HepG2 (cell line): Measurements from ENCODE around the gene PTGER3. TPM values are rescaled to one million over a fixed set of nuclear protein-coding genes. Genes with fewer than 3 reads are reported as not detected.

Source experiments
- ATAC-seq: fragments of 200-7000 bp; cut with Tn5 transposase; 3 replicates; pipeline ENCODE4 v1.9.1; 2020; ENCODE audit warnings: mild to moderate bottlenecking, moderate library complexity
- BruUV-seq: library from RNA; stranded (reverse); fragments of 400-500 nt; replicated peaks from 2 replicates; lab custom pipeline; 2021; lab: Mats Ljungman, UMichigan
- CTCF ChIA-PET: fragments of 300-600 bp; formaldehyde crosslinking; extraction: SDS; loops from one replicate; lab custom pipeline; 2021; ENCODE audit warnings: low total read pairs, inconsistent platforms, low intra/inter-chr PET ratio; lab: Yijun Ruan, JAX
- POLR2A ChIA-PET: fragments of 350-600 bp; sonication (Branson Sonifier 250); formaldehyde crosslinking; loops from one replicate; lab custom pipeline; 2020; ENCODE audit warnings: antibody characterized with exemption, inconsistent platforms; lab: Yijun Ruan, JAX
- DNase-seq: peaks from one replicate; pipeline ENCODE4 v3.0.0-alpha.2; 2015; ENCODE audit warnings: low spot score
- FAIRE-seq: peaks from 3 replicates; lab custom pipeline; 2011; peaks lifted over from hg19 to GRCh38; lab: Jason Lieb, UNC
- H2AFZ ChIP-seq: one replicate; pipeline ENCODE4 v1.6.1; 2011; ENCODE audit warnings: low read length, inconsistent platforms
- H3K27ac ChIP-seq: fragments of 300-600 bp; 3 replicates; pipeline ENCODE4 v1.8.0; 2011; ENCODE audit warnings: mixed run types, mild to moderate bottlenecking, mixed read lengths, low read length, inconsistent platforms; ENCODE audit not compliant: insufficient read depth; ENCODE audit errors: extremely low read length
- H3K27me3 ChIP-seq, 2 experiments: fragments of 200-600 bp in 1 of 2; 2 replicates in 1 of 2; 3 replicates in 1 of 2; pipeline versions ENCODE4 v1.6.0 to v1.8.0; 2011; ENCODE audit warnings: low read length in 2 of 2, mild to moderate bottlenecking in 2 of 2, moderate library complexity in 2 of 2, inconsistent platforms in 1 of 2; ENCODE audit not compliant: insufficient read depth in 2 of 2, control insufficient read depth in 1 of 2
- H3K36me3 ChIP-seq, 2 experiments: fragments of 200-600 bp in 1 of 2; replicated peaks in 1 of 2; 2 replicates in 1 of 2; 3 replicates in 1 of 2; pipeline versions ENCODE4 v1.5.1 to v1.8.0; 2011; ENCODE audit warnings: low read length in 2 of 2, inconsistent platforms in 1 of 2; ENCODE audit not compliant: insufficient read depth in 2 of 2, control insufficient read depth in 1 of 2
- H3K4me1 ChIP-seq: 2 replicates; pipeline ENCODE4 v1.5.1; 2012; ENCODE audit warnings: low read length, inconsistent platforms; ENCODE audit not compliant: insufficient read depth
- H3K4me2 ChIP-seq: 2 replicates; pipeline ENCODE4 v1.6.0; 2011; ENCODE audit warnings: low read depth, low read length, inconsistent platforms
- H3K4me3 ChIP-seq, 3 experiments: fragments of 200-600 bp in 1 of 3; sonication (generic), shearing (Covaris generic) in 1 of 3; replicated peaks in 1 of 3; 2 replicates each; pipeline ENCODE4 v1.5.1; 2011 to 2016; ENCODE audit warnings: low read length in 3 of 3, inconsistent platforms in 2 of 3, low read depth in 2 of 3, mild to moderate bottlenecking in 2 of 3, control low read depth in 1 of 3, mixed read lengths in 1 of 3; ENCODE audit not compliant: insufficient read depth in 1 of 3
- H3K79me2 ChIP-seq: one replicate; pipeline ENCODE4 v1.6.1; 2011; ENCODE audit warnings: low read length, inconsistent platforms; ENCODE audit not compliant: insufficient read depth
- H3K9ac ChIP-seq: 2 replicates; pipeline ENCODE4 v1.6.0; 2011; ENCODE audit warnings: mild to moderate bottlenecking, low read depth, low read length, inconsistent platforms; ENCODE audit not compliant: insufficient read depth
- H3K9me3 ChIP-seq: 2 replicates; pipeline ENCODE4 v1.5.1; 2012; ENCODE audit warnings: mild to moderate bottlenecking, low read length
- H4K20me1 ChIP-seq: 2 replicates; pipeline ENCODE4 v1.6.0; 2011; ENCODE audit warnings: inconsistent platforms, mild to moderate bottlenecking, low read length, moderate library complexity; ENCODE audit not compliant: insufficient read depth
- CBX2 ChIP-seq, 2 experiments: fragments of 200-600 bp in 1 of 2; sonication (generic); formaldehyde crosslinking in 1 of 2; IDR thresholded peaks; 2 replicates each; pipeline versions ENCODE4 v1.7.0 to v1.8.1; 2018 to 2022; ENCODE audit warnings: low read depth in 2 of 2, low read length in 1 of 2, mild to moderate bottlenecking in 1 of 2, missing genetic modification reagents in 1 of 2
- DMAP1 ChIP-seq: IDR thresholded peaks from 2 replicates; pipeline ENCODE4 v1.6.1; 2016
- FOXK1 ChIP-seq: sonication (generic); formaldehyde crosslinking; IDR thresholded peaks from 2 replicates; pipeline ENCODE4 v1.4.0; 2020; ENCODE audit warnings: low read depth, missing genetic modification reagents, borderline replicate concordance
- GPBP1L1 ChIP-seq: sonication (generic); formaldehyde crosslinking; IDR thresholded peaks from 2 replicates; pipeline ENCODE4 v1.5.0; 2020; ENCODE audit warnings: mild to moderate bottlenecking, missing genetic modification reagents
- HMGXB4 ChIP-seq, 2 experiments: sonication (generic) in 1 of 2; formaldehyde crosslinking in 1 of 2; IDR thresholded peaks; 2 replicates each; pipeline versions ENCODE4 v1.4.0 to v1.6.1; 2018 to 2020; ENCODE audit warnings: missing genetic modification reagents in 2 of 2, borderline replicate concordance in 1 of 2, low read depth in 1 of 2, mild to moderate bottlenecking in 1 of 2, missing biosample characterization in 1 of 2
- MAFF ChIP-seq: IDR thresholded peaks from 2 replicates; pipeline ENCODE4 v1.6.1; 2011; ENCODE audit warnings: low read depth, low read length, improper control_type of control experiment
- MED8 ChIP-seq: sonication (generic); formaldehyde crosslinking; IDR thresholded peaks from 2 replicates; pipeline ENCODE4 v1.8.1; 2023; ENCODE audit warnings: mild to moderate bottlenecking, missing genetic modification reagents; ENCODE audit not compliant: insufficient replicate concordance
- SMAD1 ChIP-seq: sonication (generic); formaldehyde crosslinking; IDR thresholded peaks from 2 replicates; pipeline ENCODE4 v1.4.0; 2020; ENCODE audit warnings: missing genetic modification reagents, low read depth, mild to moderate bottlenecking, borderline replicate concordance
- ZNF235 ChIP-seq: sonication (generic); formaldehyde crosslinking; IDR thresholded peaks from 2 replicates; pipeline ENCODE4 v1.8.1; 2023; ENCODE audit warnings: mild to moderate bottlenecking, missing genetic modification reagents, borderline replicate concordance
- ZNF335 ChIP-seq: sonication (generic); formaldehyde crosslinking; IDR thresholded peaks from 2 replicates; pipeline ENCODE4 v1.4.0; 2020; ENCODE audit warnings: missing genetic modification reagents
- ZNF382 ChIP-seq: sonication (generic); formaldehyde crosslinking; IDR thresholded peaks from 2 replicates; pipeline ENCODE4 v1.5.0; 2020; ENCODE audit warnings: missing genetic modification reagents, mild to moderate bottlenecking, borderline replicate concordance
- ZNF816 ChIP-seq: sonication (generic); formaldehyde crosslinking; IDR thresholded peaks from 2 replicates; pipeline ENCODE4 v1.8.0; 2022; ENCODE audit warnings: missing genetic modification reagents, mild to moderate bottlenecking, borderline replicate concordance
- ZNF891 ChIP-seq: sonication (generic); formaldehyde crosslinking; IDR thresholded peaks from 2 replicates; pipeline ENCODE4 v1.5.0; 2020; ENCODE audit warnings: mild to moderate bottlenecking, missing genetic modification reagents
- WGBS: methylation state at CpG from one replicate; pipeline ENCODE4 v1.1.6; 2017; ENCODE audit warnings: low lambda C conversion rate; 5-methylcytosine and 5-hydroxymethylcytosine counted together
- in situ Hi-C: cut with HindIII; loops from 2 replicates; pipeline ENCODE4 v1.10.0; 2017; ENCODE audit warnings: low pct_unique_long_range_greater_than_20kb; ENCODE audit not compliant: extremely low pct_ligation_motif_present
- intact Hi-C: fragments of 100-400 bp; cut with micrococcal nuclease; formaldehyde crosslinking; loops from one replicate; pipeline ENCODE4 v1.10.0; 2022; ENCODE audit not compliant: unreplicated experiment
- polyA plus RNA-seq, 8 experiments: library from polyadenylated mRNA; depleted of rRNA in 3 of 8; stranded (reverse) in 7 of 8; unstranded in 1 of 8; fragments of >200 nt; fragmentation: Illumina TruSeq in 4 of 8; extraction: Trizol in 4 of 8; gene quantifications; 2 replicates each; pipeline versions ENCODE4 v1.2.1 to v1.2.3, GENCODE V29; 2011 to 2016; ENCODE audit warnings: low read depth in 4 of 8, missing spikeins in 1 of 8, mixed read lengths in 1 of 8; ENCODE audit not compliant: insufficient read depth in 1 of 8
- total RNA-seq, 5 experiments: library from RNA; depleted of rRNA; stranded (reverse); fragments of >200 nt; fragmentation: Illumina TruSeq; extraction: Trizol; gene quantifications; 2 replicates each; pipeline ENCODE4 v1.2.3, GENCODE V29; 2016; ENCODE audit warnings: low read depth in 1 of 5
- TF ChIP-seq, protein P1 (sequence below): sonication (generic); formaldehyde crosslinking; IDR thresholded peaks from 2 replicates; pipeline ENCODE4 v1.8.1; 2023; ENCODE audit warnings: missing genetic modification reagents, mild to moderate bottlenecking, borderline replicate concordance

PTGER3 gene
- total and polyA plus RNA-seq, 2 of the 13 experiments (the other 11 are each of a cell fraction or from before 2014, with no cell fraction given) = 0.01 TPM; not detected in 1

DNA sequence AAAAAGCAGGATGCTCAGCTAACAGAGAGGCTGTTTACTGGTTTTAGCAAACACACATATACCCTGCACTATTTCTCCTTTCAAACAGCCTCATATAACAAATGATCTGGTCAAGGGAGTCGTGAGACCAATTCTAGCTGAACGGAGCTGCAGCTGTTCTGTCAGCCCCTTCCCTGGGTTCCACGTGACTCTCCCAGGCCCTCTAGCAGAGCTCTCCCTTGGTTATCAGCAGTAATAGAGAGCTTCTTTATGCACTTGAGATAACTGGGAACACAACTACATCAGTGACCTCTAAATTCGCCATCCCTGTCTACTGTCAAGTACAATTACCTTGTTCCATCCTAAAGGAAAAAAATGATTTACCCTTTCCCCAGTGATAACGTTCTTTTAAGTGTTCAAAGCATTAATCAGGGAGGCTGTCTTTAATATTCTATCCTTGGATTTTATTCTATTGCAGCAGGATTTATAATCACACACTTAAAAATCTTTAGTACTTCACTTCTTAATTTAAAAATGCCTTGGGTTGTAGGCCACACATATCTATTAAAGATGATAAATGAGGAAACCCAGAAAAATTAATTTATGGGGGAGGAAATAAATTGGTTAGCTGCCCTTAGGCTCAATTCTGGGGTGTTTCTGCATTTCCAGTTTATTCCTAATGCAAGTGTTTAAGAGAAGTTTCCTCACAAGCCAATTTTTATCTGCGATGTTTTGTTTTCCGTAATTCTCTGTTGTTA, 28.2 kb downstream of the PTGER3 start:
- Histone ChIP-seq H2AFZ (no peak overlapping the region), H3K27me3 (no peaks in the 10 kb centered on the region), H3K9ac (no peak overlapping the region), H3K36me3 (no peaks in the 10 kb centered on the region), H3K27ac (no peak overlapping the region), H3K4me2 (no peak overlapping the region), H4K20me1 (no peaks in the 10 kb centered on the region), H3K4me3 (no peak overlapping the region), H3K9me3 (no peaks in the 10 kb centered on the region), H3K4me1 (no peaks in the 10 kb centered on the region), H3K79me2 (no peaks in the 10 kb centered on the region)
- FAIRE-seq = no peak
- no peak for ATAC-seq
- in situ Hi-C loops = no loop called here
- DNase-seq = no peak
- intact Hi-C loops = no loop called here
- 36% methylated on average over 7 of the region's 7 CpGs for WGBS
- ChIA-PET CTCF (no interaction called here), POLR2A (no interaction called here)
- BruUV-seq = no TSS peak
- no peak for TF ChIP-seq ZNF891 (CRISPR knock-in tag)
- TF ChIP-seq CBX2 (IDR thresholded peaks at IDR 0.05; ENCODE audit: low read depth, low read length) = no peak
- no peak for TF ChIP-seq CBX2 (CRISPR knock-in tag; IDR thresholded peaks at IDR 0.05; ENCODE audit: low read depth)
- TF ChIP-seq MED8 (CRISPR knock-in tag) = no peak
- TF ChIP-seq ZNF335 (CRISPR knock-in tag) = no peak
- no peak for TF ChIP-seq MAFF
- TF ChIP-seq ZNF382 = no peak
- no peak for TF ChIP-seq SMAD1 (CRISPR knock-in tag)
- TF ChIP-seq, all 625 proteins: peak for 0

DNA sequence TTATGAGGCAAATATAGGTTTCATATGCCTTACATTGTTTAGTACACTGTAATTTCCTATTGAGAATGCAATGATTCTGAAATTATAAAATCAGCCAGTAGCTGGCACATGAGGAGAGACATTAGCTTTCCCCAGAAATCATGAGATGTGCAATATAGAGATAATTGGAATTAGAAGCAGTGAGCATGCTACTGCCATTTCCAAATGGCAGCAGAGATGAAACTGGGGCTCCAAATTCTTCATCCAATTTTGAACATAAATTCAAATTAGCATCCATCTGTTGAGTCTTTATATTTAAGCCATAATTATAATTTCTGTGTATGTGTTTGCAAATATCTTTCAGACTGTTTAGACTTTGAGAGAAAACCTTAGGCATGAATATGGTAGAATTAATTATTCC, 28.8 kb downstream of the PTGER3 start:
- Histone ChIP-seq H3K79me2 (no peaks in the 10 kb centered on the region), H3K9me3 (no peaks in the 10 kb centered on the region), H3K4me1 (no peaks in the 10 kb centered on the region), H3K9ac (no peak overlapping the region), H3K36me3 (no peaks in the 10 kb centered on the region), H3K4me3 (no peak overlapping the region), H3K4me2 (no peak overlapping the region), H3K27ac (no peak overlapping the region), H3K27me3 (no peaks in the 10 kb centered on the region), H4K20me1 (no peaks in the 10 kb centered on the region), H2AFZ (no peak overlapping the region)
- FAIRE-seq (no peak), ATAC-seq (no peak), DNase-seq (no peak)
- POLR2A ChIA-PET = no interaction called here
- in situ Hi-C loops = no loop called here
- intact Hi-C loops = no loop called here
- CTCF ChIA-PET = no interaction called here
- no peak for TF ChIP-seq ZNF235 (CRISPR knock-in tag)
- TF ChIP-seq, protein P1, sequence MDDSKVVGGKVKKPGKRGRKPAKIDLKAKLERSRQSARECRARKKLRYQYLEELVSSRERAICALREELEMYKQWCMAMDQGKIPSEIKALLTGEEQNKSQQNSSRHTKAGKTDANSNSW (CRISPR knock-in tag) = no peak
- TF ChIP-seq GPBP1L1 = no peak
- no peak for TF ChIP-seq MED8 (CRISPR knock-in tag)
- TF ChIP-seq HMGXB4 (CRISPR knock-in tag; IDR thresholded peaks at IDR 0.05; ENCODE audit: borderline replicate concordance in 1 of 2, low read depth in 1 of 2) = no peak
- no peak for TF ChIP-seq FOXK1 (CRISPR knock-in tag)
- no peak for TF ChIP-seq ZNF891 (CRISPR knock-in tag)
- TF ChIP-seq DMAP1 = no peak
- TF ChIP-seq ZNF816 (CRISPR knock-in tag) = no peak
- BruUV-seq = no TSS peak
